ENCODE measurements around the gene PAOX.

GRCh38 chr10:133391761-133392518 lies 12.9 kb downstream of the PAOX start:
- no peak for TF ChIP-seq CTCF (IDR thresholded peaks at IDR 0.05; ENCODE audit: borderline replicate concordance, extremely low read depth, low read length, poor library complexity, severe bottlenecking)
- TF ChIP-seq EZH2 (IDR thresholded peaks at IDR 0.05; ENCODE audit: borderline replicate concordance, low read depth, low read length, severe bottlenecking): no peak

Data from DND-41 (cell line).